Activated B cell treated with CpG ODN at 0.5 μM for 24 hours (primary cell): Measurements from ENCODE around the gene SND1. TPM values are rescaled to one million over a fixed set of nuclear protein-coding genes. Genes with fewer than 3 reads are reported as not detected.

Experiments used
- total RNA-seq: library from RNA; stranded (reverse); gene quantifications from 2 replicates; pipeline ENCODE4 v1.2.3, GENCODE V29; 2022

The SND1 gene
- total RNA-seq, 1 donor from 2014 or later = 215 TPM

Other genes with a start within 250 kb of the SND1 start
- gene GCC1, start 66.6 kb upstream of the SND1 start, total RNA-seq = 22.5 and 23.3 TPM in 2 replicates
- 110 and 118 TPM in 2 replicates for gene ARF5, start 63.8 kb upstream of the SND1 start, total RNA-seq
- 0.78 and 1.6 TPM in 2 replicates for gene FSCN3, start 58.5 kb upstream of the SND1 start, total RNA-seq
- gene PAX4, start 34.1 kb upstream of the SND1 start, total RNA-seq = not detected in 2 replicates